NB4 (cell line): ENCODE measurements around the gene CLIP4.
"Not testable (repeated sequence)": the region's sequence is repeated elsewhere in the genome, so short reads cannot be mapped to it uniquely, and the experiment has no call there.

Experiments
- DNase-seq: peaks from one replicate; pipeline ENCODE4 v3.0.0; 2010; ENCODE audit warnings: low read depth
- H3K4me3 ChIP-seq: one replicate; pipeline ENCODE4 v1.5.1; 2011; ENCODE audit warnings: mild to moderate bottlenecking, low read depth, low read length, moderate library complexity
- MYC ChIP-seq: IDR thresholded peaks from 2 replicates; pipeline ENCODE4 v1.6.1; 2011; ENCODE audit warnings: low read depth, low read length
- POLR2A ChIP-seq: IDR thresholded peaks from 2 replicates; pipeline ENCODE4 v1.6.1; 2011; ENCODE audit warnings: mild to moderate bottlenecking; ENCODE audit not compliant: insufficient read length; ENCODE audit errors: extremely low read depth
- TF ChIP-seq, protein P1 (sequence below): IDR thresholded peaks from one replicate; pipeline ENCODE4 v1.5.1; 2012; ENCODE audit warnings: low read depth, low read length
- TF ChIP-seq, protein P2 (sequence below): IDR thresholded peaks from 2 replicates; pipeline ENCODE4 v1.6.1; 2011; ENCODE audit warnings: low read depth, low read length

CLIP4 gene

DNA sequence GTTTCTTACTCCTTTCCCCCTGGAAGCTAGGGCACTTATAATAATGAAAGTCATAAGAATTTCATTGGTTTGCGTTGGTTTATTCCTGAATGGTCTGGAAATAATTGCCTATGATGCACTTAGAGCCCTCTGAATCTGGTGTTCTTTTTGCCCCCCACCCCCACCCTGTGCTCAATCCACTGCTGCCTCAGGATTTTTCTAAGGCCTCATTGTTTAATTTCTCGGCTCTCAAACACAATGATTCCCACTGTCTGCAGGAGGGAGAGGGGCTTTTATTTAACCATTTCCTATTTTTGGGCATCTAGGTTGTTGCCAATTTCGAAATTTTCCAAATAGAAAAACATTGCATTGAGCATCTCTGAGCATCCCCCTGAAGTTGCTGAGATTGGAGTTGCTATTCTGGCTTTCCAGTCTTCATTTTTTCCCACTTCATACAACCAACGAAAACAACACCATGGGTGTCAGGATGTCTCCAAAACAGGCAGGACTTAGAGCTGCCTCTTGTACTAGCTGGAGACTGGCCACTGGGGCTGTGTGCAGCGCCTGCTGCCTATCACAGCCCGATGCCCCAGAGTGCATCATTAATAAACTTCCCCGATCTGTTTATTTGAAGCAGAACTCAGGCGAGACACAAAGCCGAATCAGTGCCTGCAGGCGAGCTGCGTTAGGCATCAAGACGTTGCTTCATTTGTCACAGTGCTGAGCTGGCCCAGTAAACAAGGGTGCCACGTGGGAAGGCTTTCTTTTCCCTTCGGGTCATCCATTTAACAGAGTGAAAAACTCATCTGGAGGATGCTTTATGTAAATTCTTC, 39.1 kb upstream of the CLIP4 start:
- TF ChIP-seq, protein P1, sequence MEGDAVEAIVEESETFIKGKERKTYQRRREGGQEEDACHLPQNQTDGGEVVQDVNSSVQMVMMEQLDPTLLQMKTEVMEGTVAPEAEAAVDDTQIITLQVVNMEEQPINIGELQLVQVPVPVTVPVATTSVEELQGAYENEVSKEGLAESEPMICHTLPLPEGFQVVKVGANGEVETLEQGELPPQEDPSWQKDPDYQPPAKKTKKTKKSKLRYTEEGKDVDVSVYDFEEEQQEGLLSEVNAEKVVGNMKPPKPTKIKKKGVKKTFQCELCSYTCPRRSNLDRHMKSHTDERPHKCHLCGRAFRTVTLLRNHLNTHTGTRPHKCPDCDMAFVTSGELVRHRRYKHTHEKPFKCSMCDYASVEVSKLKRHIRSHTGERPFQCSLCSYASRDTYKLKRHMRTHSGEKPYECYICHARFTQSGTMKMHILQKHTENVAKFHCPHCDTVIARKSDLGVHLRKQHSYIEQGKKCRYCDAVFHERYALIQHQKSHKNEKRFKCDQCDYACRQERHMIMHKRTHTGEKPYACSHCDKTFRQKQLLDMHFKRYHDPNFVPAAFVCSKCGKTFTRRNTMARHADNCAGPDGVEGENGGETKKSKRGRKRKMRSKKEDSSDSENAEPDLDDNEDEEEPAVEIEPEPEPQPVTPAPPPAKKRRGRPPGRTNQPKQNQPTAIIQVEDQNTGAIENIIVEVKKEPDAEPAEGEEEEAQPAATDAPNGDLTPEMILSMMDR: no peak
- TF ChIP-seq POLR2A: no peak
- TF ChIP-seq, protein P2, sequence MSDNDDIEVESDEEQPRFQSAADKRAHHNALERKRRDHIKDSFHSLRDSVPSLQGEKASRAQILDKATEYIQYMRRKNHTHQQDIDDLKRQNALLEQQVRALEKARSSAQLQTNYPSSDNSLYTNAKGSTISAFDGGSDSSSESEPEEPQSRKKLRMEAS: no peak
- TF ChIP-seq MYC: no peak
- no peak for DNase-seq
- no peak overlapping the region for H3K4me3 ChIP-seq

DNA sequence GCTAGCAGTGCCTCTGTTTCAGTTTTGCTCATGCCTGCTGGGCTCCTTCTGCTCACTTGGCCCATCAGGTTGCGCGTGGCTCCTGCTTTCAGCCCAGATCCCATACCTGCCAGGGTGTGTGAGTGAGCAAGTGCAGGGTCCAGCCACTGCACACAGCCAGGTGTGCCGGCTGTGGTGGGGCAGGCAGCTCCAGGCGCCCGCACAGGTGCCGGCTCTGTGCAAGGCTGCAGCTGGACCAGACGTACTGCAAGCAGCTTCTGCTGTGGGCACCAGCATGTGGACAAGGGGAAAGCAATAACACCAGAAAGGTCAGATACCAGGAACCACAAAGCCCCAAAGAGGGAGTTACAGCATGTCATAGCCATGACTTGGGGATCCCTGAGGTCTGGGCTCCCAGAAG, 35.3 kb upstream of the CLIP4 start:
- TF ChIP-seq POLR2A (no peak), MYC (no peak)
- TF ChIP-seq, protein P1: no peak
- TF ChIP-seq, protein P2: no peak
- no peak for DNase-seq
- H3K4me3 ChIP-seq: no peak overlapping the region

DNA sequence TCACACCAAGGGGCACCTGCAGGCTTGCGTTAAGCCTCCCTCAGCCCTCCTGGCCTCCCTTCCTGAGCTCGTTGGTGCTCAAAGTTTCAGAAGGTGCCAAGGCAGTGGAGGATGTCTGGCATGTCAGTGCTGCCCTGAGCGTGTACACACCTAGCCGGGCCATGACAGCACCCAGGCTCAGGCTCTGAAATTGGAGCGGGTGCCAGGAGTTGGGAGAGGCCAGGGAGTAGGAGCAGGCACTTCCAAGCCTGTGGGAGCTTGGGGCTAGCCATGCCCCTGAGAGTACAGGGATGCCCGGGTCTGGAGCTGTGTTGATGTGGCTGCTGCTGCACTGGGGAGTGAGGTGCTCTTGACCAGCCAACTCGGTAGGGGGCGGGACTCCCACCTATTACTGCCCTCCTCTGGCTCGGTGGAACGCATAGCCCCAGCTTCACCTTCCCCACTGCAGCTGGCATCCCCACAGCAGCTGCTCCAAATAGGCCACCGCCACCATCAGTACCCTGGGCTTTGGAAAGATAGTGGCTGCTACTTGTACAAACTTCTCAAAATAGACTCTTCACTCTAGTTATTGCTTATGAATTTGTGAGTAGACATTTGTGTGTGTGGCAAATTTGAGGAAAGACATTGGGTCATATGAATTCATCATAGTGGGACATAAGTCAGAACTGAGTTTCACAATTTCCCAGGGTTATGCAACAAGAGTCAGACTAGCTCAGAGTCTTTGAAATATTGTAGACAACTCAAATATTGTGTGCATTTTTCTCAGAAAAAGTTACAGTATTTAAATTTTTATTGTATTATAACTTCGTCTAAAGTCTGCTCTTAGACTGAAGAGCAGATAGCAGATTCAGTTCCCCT, 34.1 kb upstream of the CLIP4 start:
- TF ChIP-seq, protein P1: no peak
- TF ChIP-seq, protein P2: no peak
- TF ChIP-seq MYC (no peak), POLR2A (no peak)
- no peak overlapping the region for H3K4me3 ChIP-seq
- DNase-seq: peak; percentile 68

DNA sequence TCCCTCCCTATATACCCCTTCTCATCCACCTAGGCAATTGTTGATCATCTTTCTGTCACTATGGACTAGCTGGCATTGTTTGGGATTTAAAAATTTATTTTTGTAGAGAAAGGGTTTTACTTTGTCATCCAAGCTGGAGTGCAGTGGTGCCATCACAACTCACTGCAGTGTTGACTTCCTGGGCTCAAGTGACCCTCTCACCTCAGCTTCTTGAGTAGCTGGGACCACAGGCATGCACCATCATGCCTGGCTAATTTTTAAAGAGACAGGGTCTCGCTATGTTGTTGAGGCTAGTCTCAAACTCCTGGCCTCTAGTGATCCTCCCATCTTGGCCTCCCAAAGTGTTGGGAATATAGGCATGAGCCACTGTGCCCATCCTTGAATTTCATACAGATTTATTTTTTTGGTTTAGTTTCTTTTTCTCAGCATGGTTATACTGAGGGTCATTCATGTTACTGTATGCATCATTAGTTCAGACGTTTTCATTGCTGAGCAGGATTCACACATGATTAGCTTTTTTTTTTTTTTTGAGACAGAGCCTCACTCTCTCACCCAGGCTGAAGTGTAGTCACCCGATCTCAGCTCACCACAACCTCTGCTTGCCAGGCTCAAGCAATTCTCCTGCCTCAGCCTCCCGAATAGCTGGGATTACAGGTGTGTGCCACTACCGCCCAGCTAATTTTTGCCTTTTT, 32.3 kb upstream of the CLIP4 start:
- DNase-seq: no peak
- no peak overlapping the region for H3K4me3 ChIP-seq
- TF ChIP-seq POLR2A (no peak), MYC (no peak)
- TF ChIP-seq, protein P2: no peak
- TF ChIP-seq, protein P1: no peak

DNA sequence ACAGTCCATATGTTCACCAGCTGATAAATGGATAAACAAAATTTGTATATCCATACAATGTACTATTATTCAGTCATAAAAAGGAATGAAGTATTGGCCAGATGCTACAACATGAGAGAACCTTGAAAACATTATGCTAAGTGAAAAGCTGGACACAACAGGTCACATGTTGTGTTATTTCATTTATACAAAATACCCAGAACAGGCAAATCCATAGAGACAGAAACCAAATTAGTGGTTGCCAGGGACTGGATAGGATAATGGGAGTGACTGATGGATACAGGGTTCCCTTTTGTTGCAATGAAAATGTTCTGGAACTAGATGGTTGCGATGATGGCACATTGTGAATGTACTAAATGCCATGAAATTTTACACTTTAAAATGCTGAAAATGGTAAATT, 30.7 kb upstream of the CLIP4 start:
- DNase-seq: no peak

DNA sequence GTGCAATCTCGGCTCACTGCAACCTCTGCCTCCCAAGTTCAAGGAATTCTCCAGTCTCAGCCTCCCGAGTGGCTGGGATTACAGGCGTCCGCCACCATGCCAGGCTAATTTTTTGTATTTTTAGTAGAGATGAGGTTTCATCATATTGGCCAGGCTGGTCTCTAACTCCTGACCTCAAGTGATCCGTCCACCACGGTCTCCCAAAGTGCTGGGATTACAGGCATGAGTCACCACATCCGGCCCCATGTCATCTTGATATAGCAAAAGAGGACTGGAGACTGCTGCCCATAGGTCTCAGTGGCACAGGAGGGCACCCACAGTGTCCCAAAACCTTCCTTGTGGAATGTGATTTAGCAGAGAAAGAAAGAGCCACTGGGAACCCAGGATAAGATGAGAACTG, 24.9 kb upstream of the CLIP4 start:
- not testable (repeated sequence) for H3K4me3 ChIP-seq
- peak; percentile 19 for DNase-seq

More for the DNA sequence above, 30.7 kb upstream of the CLIP4 start:
- H3K4me3 ChIP-seq: no peak overlapping the region
- TF ChIP-seq POLR2A: no peak
- TF ChIP-seq, protein P2: no peak
- TF ChIP-seq, protein P1: no peak
